OCI-LY7 (cell line): ENCODE data around the gene ZNF423. TPM values are rescaled to one million over a fixed set of nuclear protein-coding genes. Genes with fewer than 3 reads are reported as not detected.

ENCODE experiments used
- BruUV-seq: library from RNA; stranded (reverse); fragments of 400-500 nt; replicated peaks from 2 replicates; lab custom pipeline; 2021; lab: Mats Ljungman, UMichigan
- CTCF ChIA-PET: fragments of 300-600 bp; sonication (Branson Sonifier 250); formaldehyde crosslinking; loops from one replicate; lab custom pipeline; 2022; ENCODE audit warnings: antibody characterized with exemption; ENCODE audit not compliant: unreplicated experiment; lab: Charles Lee
- POLR2A ChIA-PET: fragments of 300-600 bp; sonication (Branson Sonifier 250); formaldehyde crosslinking; loops from one replicate; lab custom pipeline; 2022; ENCODE audit warnings: antibody characterized with exemption; lab: Charles Lee
- DNase-seq: peaks from one replicate; pipeline ENCODE4 v3.0.0-alpha.2; 2015; ENCODE audit warnings: low spot score
- H2AFZ ChIP-seq: fragments of 200-600 bp; sonication (generic), shearing (Covaris generic); 2 replicates; pipeline ENCODE4 v1.6.1; 2014; ENCODE audit warnings: mild to moderate bottlenecking, antibody characterized with exemption, low read length, moderate library complexity
- H3K27ac ChIP-seq: fragments of 200-600 bp; sonication (generic); 2 replicates; pipeline ENCODE4 v1.5.1; 2014; ENCODE audit warnings: mixed run types, low read depth, mild to moderate bottlenecking, moderate library complexity, low read length, inconsistent platforms; ENCODE audit not compliant: poor library complexity, severe bottlenecking
- H3K36me3 ChIP-seq: fragments of 200-600 bp; sonication (generic); 2 replicates; pipeline ENCODE4 v1.6.1; 2014; ENCODE audit warnings: mild to moderate bottlenecking, antibody characterized with exemption, low read length, moderate library complexity, mixed read lengths; ENCODE audit not compliant: insufficient read depth
- H3K4me1 ChIP-seq: fragments of 200-600 bp; sonication (generic); 2 replicates; pipeline ENCODE4 v1.5.1; 2014; ENCODE audit warnings: mild to moderate bottlenecking, low read length; ENCODE audit not compliant: insufficient read depth, poor library complexity, severe bottlenecking
- H3K4me2 ChIP-seq: fragments of 200-600 bp; sonication (generic); 2 replicates; pipeline ENCODE4 v1.6.1; 2014; ENCODE audit warnings: mild to moderate bottlenecking, low read length
- H3K4me3 ChIP-seq: fragments of 200-600 bp; sonication (generic); 2 replicates; pipeline ENCODE4 v1.5.1; 2014; ENCODE audit warnings: mild to moderate bottlenecking, low read depth, low read length; ENCODE audit not compliant: poor library complexity, severe bottlenecking
- H3K79me2 ChIP-seq: fragments of 200-600 bp; sonication (generic); 2 replicates; pipeline ENCODE4 v1.6.1; 2016; ENCODE audit warnings: low read depth, mild to moderate bottlenecking, low read length, moderate library complexity, mixed read lengths; ENCODE audit not compliant: insufficient read depth
- H3K9me2 ChIP-seq: fragments of 200-600 bp; sonication (generic); 2 replicates; pipeline ENCODE4 v1.6.1; 2016; ENCODE audit warnings: mild to moderate bottlenecking, low read length, mixed read lengths; ENCODE audit not compliant: insufficient read depth
- H3K9me3 ChIP-seq: fragments of 200-600 bp; sonication (generic); 2 replicates; pipeline ENCODE4 v1.6.1; 2014; ENCODE audit warnings: mild to moderate bottlenecking, mixed run types, low read length, mixed read lengths
- H4K20me1 ChIP-seq: fragments of 200-600 bp; sonication (generic); 2 replicates; pipeline ENCODE4 v1.6.1; 2014; ENCODE audit warnings: mild to moderate bottlenecking, antibody characterized with exemption, low read length, moderate library complexity, mixed read lengths; ENCODE audit not compliant: insufficient read depth
- CTCF ChIP-seq: fragments of 200-600 bp; sonication (generic); conservative IDR thresholded peaks from 2 replicates; pipeline ENCODE4 v1.5.1; 2014; ENCODE audit warnings: mild to moderate bottlenecking, antibody characterized with exemption, low read length, moderate library complexity, mixed read lengths
- EZH2phosphoT487 ChIP-seq: fragments of 200-600 bp; sonication (generic); IDR thresholded peaks from 2 replicates; pipeline ENCODE4 v1.6.1; 2018; ENCODE audit warnings: low read depth, borderline replicate concordance, mild to moderate bottlenecking, mixed run types, antibody characterized with exemption, low read length, moderate library complexity, mixed read lengths
- intact Hi-C: fragments of 100-400 bp; cut with micrococcal nuclease; formaldehyde crosslinking; loops from one replicate; pipeline ENCODE4 v1.10.0; 2022; ENCODE audit not compliant: unreplicated experiment
- total RNA-seq, 2 experiments: library from RNA; depleted of rRNA in 1 of 2; stranded (reverse); fragments of >200 nt in 1 of 2; shearing (Covaris generic) in 1 of 2; gene quantifications; 2 replicates each; pipeline ENCODE4 v1.2.3, GENCODE V29; 2014 to 2022

The ZNF423 gene
- total RNA-seq, 2 experiments from 2014 or later = 0.09 to 0.13 TPM

GRCh38 chr16:49594685-49595498, 261.0 kb downstream of the ZNF423 start:
- Histone ChIP-seq H3K4me1 (peaks cover 25% of the 10 kb centered on the region), H3K79me2 (no peaks in the 10 kb centered on the region), H3K27ac (no peak overlapping the region), H3K9me3 (no peaks in the 10 kb centered on the region), H4K20me1 (no peaks in the 10 kb centered on the region), H3K4me2 (no peak overlapping the region), H2AFZ (no peak overlapping the region), H3K9me2 (no peaks in the 10 kb centered on the region), H3K4me3 (no peak overlapping the region), H3K36me3 (no peaks in the 10 kb centered on the region)
- BruUV-seq = no TSS peak
- POLR2A ChIA-PET = no interaction called here
- intact Hi-C loops = loop anchor here (10.0 kb wide), 1 partner anchor 100 kb away; no protein-coding TSS in a partner anchor
- CTCF ChIA-PET = interaction anchor here (0.6 to 0.9 kb wide), 2 partner anchors 154 to 489 kb away, joined by 3 to 6 read pairs; no protein-coding TSS in a partner anchor
- TF ChIP-seq EZH2phosphoT487 = no peak
- TF ChIP-seq CTCF = no peak
- no peak for DNase-seq

GRCh38 chr16:49594153-49594552, 261.8 kb downstream of the ZNF423 start:
- Histone ChIP-seq H3K9me2 (no peaks in the 10 kb centered on the region), H3K27ac (no peak overlapping the region), H4K20me1 (no peaks in the 10 kb centered on the region), H3K4me1 (peaks cover 25% of the 10 kb centered on the region), H3K79me2 (no peaks in the 10 kb centered on the region), H3K9me3 (no peaks in the 10 kb centered on the region), H3K4me3 (no peak overlapping the region), H2AFZ (no peak overlapping the region), H3K36me3 (no peaks in the 10 kb centered on the region), H3K4me2 (no peak overlapping the region)
- intact Hi-C loops = loop anchor here (10.0 kb wide), 1 partner anchor 99 kb away; no protein-coding TSS in a partner anchor
- no TSS peak for BruUV-seq
- CTCF ChIA-PET = no interaction called here
- no peak for DNase-seq
- POLR2A ChIA-PET = interaction anchor here (0.5 kb wide), 1 partner anchor 238 kb away, joined by 3 read pairs; no protein-coding TSS in a partner anchor
- no peak for TF ChIP-seq EZH2phosphoT487
- TF ChIP-seq CTCF = no peak
